ENCODE measurements around the gene WDR44. TPM values are rescaled to one million over a fixed set of nuclear protein-coding genes. Genes with fewer than 3 reads are reported as not detected.

The WDR44 gene
- total and polyA plus RNA-seq, 10 of the 15 experiments (the other 5 are each of a cell fraction or from before 2014, with no cell fraction given), result 3.4 to 14.0 (median 11.6) TPM

GRCh38 chrX:118373538-118373937 is 27.6 kb downstream of the WDR44 start:
- no peak for FAIRE-seq
- POLR2A ChIA-PET, result no interaction called here

DNA sequence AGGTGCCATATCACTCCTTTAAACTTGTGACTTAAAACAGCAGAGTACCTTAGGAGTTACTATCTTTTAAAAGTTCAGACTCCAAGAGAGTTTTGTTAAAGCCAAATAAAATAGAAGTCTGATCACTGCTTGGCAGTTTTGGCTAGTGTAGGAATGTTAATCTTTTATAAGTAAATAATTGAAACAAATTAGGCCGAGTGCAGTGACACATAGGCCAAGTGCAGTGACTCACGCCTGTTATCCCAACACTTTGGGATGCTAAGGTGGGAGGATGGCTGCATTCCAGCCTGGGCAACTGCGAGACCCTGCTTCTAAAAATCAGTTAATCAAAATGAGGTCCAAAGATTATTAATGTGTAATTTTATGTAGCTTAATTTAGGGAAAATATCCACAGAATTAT is 37.2 kb downstream of the WDR44 start:
- Histone ChIP-seq H3K4me2 (ENCODE audit: control insufficient read depth, insufficient read depth) (no peak overlapping the region), H4K20me1 (ENCODE audit: control insufficient read depth, insufficient read depth) (no peaks in the 10 kb centered on the region), H3K27me3 (replicated peaks in 1 of 2; ENCODE audit: control insufficient read depth in 2 of 2, insufficient read depth in 2 of 2, low read length in 1 of 2) (no peaks in the 10 kb centered on the region), H3K9ac (ENCODE audit: control insufficient read depth, insufficient read depth, low read length) (no peak overlapping the region), H3K9me3 (replicated peaks; ENCODE audit: control insufficient read depth, insufficient read depth, low read length) (no peaks in the 10 kb centered on the region), H3K36me3 (ENCODE audit: control insufficient read depth in 2 of 2, insufficient read depth in 2 of 2, low read length in 1 of 2) (no peaks in the 10 kb centered on the region), H2AFZ (ENCODE audit: control insufficient read depth, low read depth, low read length) (no peak overlapping the region), H3K27ac (ENCODE audit: control insufficient read depth, insufficient read depth) (no peak overlapping the region), H3K79me2 (ENCODE audit: control insufficient read depth, insufficient read depth, low read length) (no peaks in the 10 kb centered on the region), H3K4me1 (ENCODE audit: control insufficient read depth, insufficient read depth, low read length) (no peaks in the 10 kb centered on the region), H3K4me3 (no peak overlapping the region)
- SMC1A ChIA-PET (ENCODE audit: uncharacterized antibody, unreplicated experiment), result interaction anchor here (0.8 to 2.0 kb wide), 4 partner anchors 9 to 39 kb away, joined by 3 to 6 read pairs (median 4); no protein-coding TSS in a partner anchor
- WGBS (ENCODE audit: insufficient coverage, insufficient replicate concordance, low lambda C conversion rate, missing lambda C conversion rate), result 48% methylated on average over 3 of the region's 3 CpGs
- in situ Hi-C loops (cut with MboI) (no loop called here), intact Hi-C loops (cut with micrococcal nuclease; ENCODE audit: unreplicated experiment) (no loop called here)
- FAIRE-seq (no peak), ATAC-seq (no peak), DNase-seq (ENCODE audit: low read depth, low spot score) (no peak)
- RAD21 ChIA-PET (ENCODE audit: unreplicated experiment), result no interaction called here
- POLR2A ChIA-PET, result no interaction called here
- TF ChIP-seq SUPT20H (IDR thresholded peaks at IDR 0.05; ENCODE audit: borderline replicate concordance, control insufficient read depth, low read depth, low read length), result no peak
- TF ChIP-seq ATF7 (IDR thresholded peaks at IDR 0.05; ENCODE audit: low read depth), result no peak
- no peak for TF ChIP-seq CTCF (IDR thresholded peaks at IDR 0.05 in 2 of 3, conservative IDR thresholded peaks at IDR 0.05 in 1 of 3; ENCODE audit: control insufficient read depth in 2 of 3, extremely low read depth in 1 of 3, insufficient read depth in 1 of 3, low read depth in 3 of 3, low read length in 3 of 3)
- TF ChIP-seq WRNIP1 (IDR thresholded peaks at IDR 0.05; ENCODE audit: borderline replicate concordance, low read depth, low read length), result no peak
- TF ChIP-seq SREBF2 (IDR thresholded peaks at IDR 0.05; ENCODE audit: low read length), result no peak
- CTCF ChIA-PET, result interaction anchor here (1.3 kb wide), 1 partner anchor 9 kb away, joined by 3 read pairs; no protein-coding TSS in a partner anchor
- no TSS peak for BruUV-seq (replicated peaks)

More at GRCh38 chrX:118373538-118373937, 27.6 kb downstream of the WDR44 start:
- intact Hi-C loops (cut with micrococcal nuclease; ENCODE audit: unreplicated experiment), result no loop called here
- no peak overlapping the region for H3K27ac ChIP-seq (ENCODE audit: control insufficient read depth, insufficient read depth)
- BruUV-seq (replicated peaks), result no TSS peak
- H3K9ac ChIP-seq (ENCODE audit: control insufficient read depth, insufficient read depth, low read length), result no peak overlapping the region
- H3K4me3 ChIP-seq, result no peak overlapping the region
- no peak overlapping the region for H2AFZ ChIP-seq (ENCODE audit: control insufficient read depth, low read depth, low read length)
- RAD21 ChIA-PET (ENCODE audit: unreplicated experiment), result no interaction called here
- no peaks in the 10 kb centered on the region; a peak in 1 of 4 replicates for H3K36me3 ChIP-seq (ENCODE audit: control insufficient read depth in 2 of 2, insufficient read depth in 2 of 2, low read length in 1 of 2)
- DNase-seq (ENCODE audit: low read depth, low spot score) (no peak), ATAC-seq (no peak)
- in situ Hi-C loops (cut with MboI), result no loop called here
- no peaks in the 10 kb centered on the region for H3K27me3 ChIP-seq (replicated peaks in 1 of 2; ENCODE audit: control insufficient read depth in 2 of 2, insufficient read depth in 2 of 2, low read length in 1 of 2)
- CTCF ChIA-PET, result interaction anchor here (1.2 kb wide), 1 partner anchor 9 kb away, joined by 3 read pairs; no protein-coding TSS in a partner anchor
- no peak overlapping the region for H3K4me2 ChIP-seq (ENCODE audit: control insufficient read depth, insufficient read depth)
- H3K4me1 ChIP-seq (ENCODE audit: control insufficient read depth, insufficient read depth, low read length), result no peaks in the 10 kb centered on the region
- TF ChIP-seq RAD21 (IDR thresholded peaks at IDR 0.05; ENCODE audit: insufficient read depth, low read depth, low read length) (no peak), ZSCAN29 (IDR thresholded peaks at IDR 0.05) (no peak)
- no peaks in the 10 kb centered on the region for H3K79me2 ChIP-seq (ENCODE audit: control insufficient read depth, insufficient read depth, low read length)
- WGBS (ENCODE audit: insufficient coverage, insufficient replicate concordance, low lambda C conversion rate, missing lambda C conversion rate), result 78% methylated on average over 2 of the region's 2 CpGs
- SMC1A ChIA-PET (ENCODE audit: uncharacterized antibody, unreplicated experiment), result interaction anchor here (1.4 to 1.5 kb wide), 3 partner anchors 10 to 19 kb away, joined by 3 to 4 read pairs (median 4); no protein-coding TSS in a partner anchor
- no peaks in the 10 kb centered on the region for H3K9me3 ChIP-seq (replicated peaks; ENCODE audit: control insufficient read depth, insufficient read depth, low read length)
- no peaks in the 10 kb centered on the region for H4K20me1 ChIP-seq (ENCODE audit: control insufficient read depth, insufficient read depth)

Measured in GM12878 (cell line).